ENCODE data around the gene DMKN.
"Not testable (repeated sequence)": the region's sequence is repeated elsewhere in the genome, so short reads cannot be mapped to it uniquely, and the experiment has no call there.

Gene DMKN

GRCh38 chr19:35500611-35501010 is 12.8 kb downstream of the DMKN start:
- no peak for DNase-seq

GRCh38 chr19:35498984-35499527 is 14.4 kb downstream of the DMKN start:
- no peak for DNase-seq

DNA sequence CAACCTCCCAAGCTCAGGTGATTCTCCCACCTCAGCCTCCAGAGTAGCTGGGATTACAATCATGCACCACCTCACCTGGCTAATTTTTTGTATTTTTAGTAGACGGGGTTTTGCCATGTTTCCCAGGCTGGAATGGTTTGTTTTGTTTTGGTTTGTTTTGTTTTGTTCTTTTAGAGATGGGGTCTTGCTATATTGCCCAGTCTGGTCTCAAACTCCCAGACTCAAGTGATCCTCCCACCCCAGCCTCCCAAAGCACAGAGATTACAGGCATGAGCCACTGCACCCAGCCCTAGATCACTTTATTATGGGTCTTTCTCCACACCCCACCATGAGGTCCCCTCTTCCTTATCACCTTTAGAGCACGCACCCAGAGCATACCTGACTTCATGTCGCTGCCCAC is 15.2 kb downstream of the DMKN start:
- DNase-seq: no peak

- no peak for DNase-seq
Observed at GRCh38 chr19:35497406-35497805, 16.0 kb downstream of the DMKN start.

DNA sequence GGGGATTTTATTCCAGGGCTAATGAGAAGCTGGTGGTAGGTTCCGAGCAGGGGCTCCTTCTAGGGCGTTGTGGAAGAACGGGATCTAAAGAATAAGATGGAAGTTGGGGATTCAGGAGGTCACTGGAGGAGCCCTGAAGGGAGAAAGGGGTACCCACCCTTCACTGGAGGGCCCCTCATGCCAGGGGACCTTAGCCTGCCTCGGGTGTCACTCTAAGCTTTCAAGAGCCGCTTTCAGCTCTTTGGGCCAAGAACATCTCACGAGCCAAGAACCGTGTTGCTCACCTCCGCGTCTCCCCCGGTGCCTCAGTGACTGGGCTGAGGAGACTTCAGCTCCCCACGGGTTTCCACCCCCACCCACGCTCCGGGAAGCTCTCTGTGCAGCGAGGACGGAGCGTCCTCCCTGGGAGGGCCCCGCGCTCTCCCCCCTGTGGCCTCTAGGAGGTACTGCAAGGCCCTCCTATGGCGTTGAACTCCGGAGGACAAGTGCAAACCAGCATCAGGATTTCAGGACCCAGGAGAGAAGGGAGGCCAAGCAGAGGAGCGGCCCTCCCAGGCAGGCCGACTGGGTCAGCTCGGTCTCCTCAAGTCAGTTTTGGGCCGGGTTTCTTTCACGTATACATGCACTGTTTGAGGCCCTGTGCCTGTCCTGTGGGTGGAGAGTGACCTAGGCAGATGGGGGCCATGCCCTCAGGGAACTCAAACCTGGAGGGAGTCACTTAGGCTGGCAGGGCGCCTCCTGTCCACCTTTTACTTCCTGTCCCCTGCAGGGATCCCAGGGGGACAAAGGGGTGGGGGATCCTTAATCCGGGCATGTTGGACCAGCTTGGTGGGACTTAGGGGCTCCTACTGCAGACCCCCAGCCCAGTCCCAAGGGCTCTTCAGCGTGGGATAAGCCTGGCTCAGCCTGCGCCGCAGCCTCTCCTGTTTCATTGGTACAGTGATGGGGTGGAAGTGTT is 18.1 kb downstream of the DMKN start:
- peak in 48 of 58 donors; percentile 6 to 62 (median 32) for DNase-seq

- no peak for DNase-seq
Observed at GRCh38 chr19:35493971-35494370, 19.5 kb downstream of the DMKN start.

DNA sequence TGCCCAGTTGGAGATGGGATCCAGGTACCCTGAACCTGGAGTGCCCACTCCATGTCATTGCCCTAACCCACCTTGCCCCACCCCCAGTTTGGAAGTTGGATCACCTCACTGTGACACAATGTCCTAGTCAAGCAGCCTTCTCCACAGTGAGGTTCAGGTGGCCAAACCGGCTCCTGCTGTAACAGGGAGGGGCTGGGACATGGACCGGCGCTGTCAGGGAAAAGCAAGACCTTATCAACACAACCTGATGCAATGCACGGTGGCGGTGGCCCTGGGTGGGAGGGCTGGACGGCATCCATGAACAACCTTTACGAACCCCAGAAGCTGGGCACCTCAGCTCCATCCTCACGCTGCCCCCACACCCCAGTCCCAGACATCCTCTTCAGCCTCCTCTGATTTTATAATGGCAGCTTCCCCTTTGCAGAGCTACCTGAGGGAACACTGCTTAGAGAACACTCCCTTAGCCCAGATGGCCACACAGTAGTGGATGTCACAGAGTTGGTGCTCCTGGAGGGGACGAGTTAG is 21.6 kb downstream of the DMKN start:
- DNase-seq: no peak

- DNase-seq: no peak
Observed at GRCh38 chr19:35490364-35490763, 23.1 kb downstream of the DMKN start, which contains the start of gene KRTDAP. KRTDAP (minus strand) TSS chr19:35490464; CDS start chr19:35490442, 22 bp downstream.

GRCh38 chr19:35488677-35489076 is 24.8 kb downstream of the DMKN start:
- DNase-seq: no peak

GRCh38 chr19:35487656-35488182 is 25.7 kb downstream of the DMKN start:
- no peak for DNase-seq

DNA sequence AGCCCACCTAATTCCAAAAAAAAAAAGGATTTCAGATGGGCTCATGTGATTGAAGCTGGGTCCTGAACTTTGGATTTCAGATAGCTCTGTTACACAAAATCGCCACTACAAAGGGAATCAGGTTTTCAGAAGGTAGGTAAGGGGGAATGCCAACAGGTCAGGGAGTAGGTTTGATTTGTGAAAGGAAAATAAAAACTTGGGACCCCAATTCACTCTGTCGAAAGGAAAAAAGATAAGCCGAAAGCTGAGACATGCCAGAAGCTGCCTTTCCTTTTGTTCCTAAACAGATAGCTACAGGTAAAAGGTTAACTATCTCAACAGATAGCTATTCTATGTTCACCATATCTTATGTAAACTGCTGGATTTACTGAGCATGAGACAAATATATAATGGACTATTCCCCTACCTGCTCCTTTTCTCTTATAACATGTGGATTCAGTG is 27.2 kb downstream of the DMKN start:
- DNase-seq: no peak

GRCh38 chr19:35484252-35485036 is 29.0 kb downstream of the DMKN start:
- DNase-seq: no peak

DNA sequence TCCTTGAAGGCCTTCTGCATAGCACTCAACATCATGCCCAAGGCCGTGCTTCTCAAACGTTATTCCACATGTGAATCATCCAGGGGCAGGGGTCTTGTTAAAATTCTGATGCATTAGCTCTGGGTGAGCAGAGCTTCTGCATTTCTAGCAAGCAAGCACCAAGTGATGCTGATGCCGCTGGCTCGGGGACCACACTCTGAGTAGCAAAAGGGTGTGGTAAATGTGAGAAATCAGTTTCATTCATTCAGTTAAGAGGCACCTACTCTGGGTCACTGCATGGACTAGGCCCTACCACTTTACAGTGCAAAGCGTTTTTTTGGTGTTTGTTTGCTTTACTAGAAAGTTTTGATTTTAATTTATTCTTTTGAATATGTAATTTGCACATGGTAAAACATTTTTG is 30.4 kb downstream of the DMKN start:
- no peak for DNase-seq

DNA sequence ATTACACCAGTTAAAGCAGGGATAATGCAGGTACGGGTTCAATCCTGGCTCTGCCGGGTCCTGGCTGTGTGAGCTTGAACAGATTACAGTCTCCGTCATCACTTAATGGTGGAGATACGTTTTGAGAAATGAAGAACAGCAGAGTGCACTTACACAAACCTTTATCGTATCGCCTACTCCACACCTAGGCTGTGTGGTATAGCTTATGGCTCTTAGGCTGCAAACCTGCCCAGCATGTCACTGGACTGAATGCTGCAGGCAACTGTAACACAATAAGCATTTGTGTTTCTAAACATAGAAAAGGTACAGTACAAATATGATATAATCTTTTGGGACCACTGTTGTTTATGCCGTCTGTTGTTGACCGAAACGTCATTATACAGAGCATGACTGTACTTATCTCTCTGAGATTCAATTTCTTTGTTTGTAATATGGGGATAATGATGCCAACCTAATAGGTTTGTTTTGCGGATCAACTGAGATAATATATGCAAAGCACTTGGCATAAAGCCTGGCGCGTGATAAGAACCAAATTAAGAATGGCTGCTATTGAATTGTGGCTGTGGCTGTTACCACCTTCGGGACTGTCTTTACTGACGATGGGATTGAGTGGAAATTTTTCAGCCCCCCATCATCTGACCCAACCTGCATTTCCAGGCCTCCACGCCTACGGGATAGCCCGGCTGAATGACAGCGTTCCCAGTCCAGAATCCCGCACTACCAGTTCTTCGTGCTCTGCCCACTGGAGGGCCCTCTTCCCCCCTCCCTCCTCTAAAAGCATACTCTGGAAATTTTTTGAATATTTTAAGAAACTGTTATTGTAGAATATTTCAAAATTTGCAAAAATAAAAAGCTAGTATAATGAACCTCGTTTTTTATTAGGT is 34.4 kb downstream of the DMKN start:
- peak in 1 of 58 donors; percentile 7 for DNase-seq

- no peak for DNase-seq
Observed at GRCh38 chr19:35476149-35476548, 37.3 kb downstream of the DMKN start.

GRCh38 chr19:35474594-35474993 is 38.9 kb downstream of the DMKN start:
- DNase-seq: not testable (repeated sequence)

- DNase-seq: no peak
Observed at GRCh38 chr19:35474104-35474503, 39.3 kb downstream of the DMKN start.

DNA sequence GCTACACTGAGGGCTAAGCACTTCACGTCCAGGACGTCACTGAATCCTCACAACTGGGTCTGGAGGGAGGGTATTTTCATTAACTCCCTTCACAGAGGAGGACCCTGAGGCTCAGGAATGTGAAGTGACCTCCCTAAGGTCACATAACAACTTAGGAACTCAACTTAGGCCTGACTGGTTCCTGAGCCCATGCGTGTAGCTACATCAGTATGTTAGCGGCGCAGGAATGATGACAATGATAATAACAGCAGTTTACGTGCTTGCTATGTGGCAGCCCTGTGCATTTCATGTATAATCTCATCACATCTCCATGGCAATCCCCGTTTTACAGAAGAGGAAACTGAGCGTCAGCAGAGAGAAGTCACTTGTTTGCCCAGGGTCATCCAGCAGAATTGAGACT is 41.5 kb downstream of the DMKN start:
- no peak for DNase-seq

- not testable (repeated sequence) for DNase-seq
Observed at GRCh38 chr19:35471075-35471474, 42.4 kb downstream of the DMKN start.

DNA sequence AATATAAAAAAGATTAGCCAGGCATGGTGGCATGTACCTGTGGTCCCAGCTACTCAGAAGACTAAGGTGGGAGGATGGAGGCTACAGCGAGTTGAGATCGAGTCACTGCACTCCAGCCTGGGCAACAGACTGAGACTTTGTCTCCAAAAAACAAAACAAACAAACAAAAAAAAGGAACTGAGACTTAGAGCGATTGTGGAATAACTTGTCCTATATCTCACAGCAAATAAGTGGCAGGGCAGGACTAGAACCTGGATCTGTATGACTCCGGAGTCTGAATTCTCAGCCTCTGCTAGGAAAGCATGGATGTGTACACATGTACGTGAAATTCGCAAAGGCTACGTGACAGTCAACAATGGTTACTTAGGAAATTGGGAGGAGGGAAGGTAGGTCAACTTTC is 43.3 kb downstream of the DMKN start:
- DNase-seq: no peak

Measured in anterior cingulate cortex (tissue), 58 donors.